Gastroesophageal sphincter (tissue), 4 donors: ENCODE data around the gene F11. TPM values are rescaled to one million over a fixed set of nuclear protein-coding genes. Genes with fewer than 3 reads are reported as not detected.

Experiments used
- ATAC-seq: fragments of 150-250 bp; one replicate; pipeline ENCODE4 v1.9.1; 2016; ENCODE audit warnings: mild to moderate bottlenecking, moderate library complexity
- H3K27ac ChIP-seq, 4 donors: fragments of 200-600 bp; sonication (generic) in 3 of 4; 1 replicate in 3 of 4; 2 replicates in 1 of 4; pipeline ENCODE4 v1.5.1; 2016 to 2019
- H3K27me3 ChIP-seq: fragments of 200-600 bp; sonication (generic); one replicate; pipeline ENCODE4 v1.5.1; 2019
- H3K36me3 ChIP-seq, 2 donors: fragments of 200-600 bp; sonication (generic); one replicate each; pipeline ENCODE4 v1.5.1; 2019; ENCODE audit warnings: control low read depth in 1 of 2
- H3K4me1 ChIP-seq, 3 donors: fragments of 200-600 bp; sonication (generic); 1 replicate in 2 of 3; 2 replicates in 1 of 3; pipeline ENCODE4 v1.5.1; 2016 to 2019; ENCODE audit warnings: control low read depth in 2 of 3
- H3K4me3 ChIP-seq, 2 donors: fragments of 200-600 bp; sonication (generic); one replicate each; pipeline ENCODE4 v1.5.1; 2019; ENCODE audit warnings: mild to moderate bottlenecking in 1 of 2, moderate library complexity in 1 of 2
- H3K9me3 ChIP-seq, 3 donors: fragments of 200-600 bp; sonication (generic); one replicate each; pipeline ENCODE4 v1.5.1; 2017 to 2019; ENCODE audit warnings: control low read depth in 2 of 3
- CTCF ChIP-seq, 4 experiments: fragments of 200-600 bp in 2 of 4; fragments of 450-650 bp in 2 of 4; sonication (generic) in 1 of 4; IDR thresholded peaks; one replicate each; pipeline ENCODE4 v1.5.1; 2017 to 2019; ENCODE audit warnings: antibody characterized with exemption in 4 of 4, mild to moderate bottlenecking in 2 of 4, moderate library complexity in 2 of 4
- EP300 ChIP-seq: sonication (generic); formaldehyde crosslinking; IDR thresholded peaks from one replicate; pipeline ENCODE4 v1.6.1; 2017; ENCODE audit warnings: antibody characterized with exemption, mild to moderate bottlenecking
- POLR2A ChIP-seq, 2 donors: fragments of 450-650 bp; IDR thresholded peaks; one replicate each; pipeline ENCODE4 v1.6.1; 2017; ENCODE audit warnings: antibody characterized with exemption in 2 of 2, mild to moderate bottlenecking in 2 of 2, moderate library complexity in 1 of 2
- POLR2AphosphoS5 ChIP-seq: sonication (generic); formaldehyde crosslinking; IDR thresholded peaks from one replicate; pipeline ENCODE4 v1.6.1; 2017; ENCODE audit warnings: antibody characterized with exemption
- WGBS, 2 donors: methylation state at CpG; one replicate each; pipeline ENCODE4 v1.1.5; 2018; ENCODE audit warnings: low coverage in 1 of 2; 5-methylcytosine and 5-hydroxymethylcytosine counted together
- total RNA-seq, 4 donors: library from RNA; depleted of rRNA; stranded (reverse); fragments of >200 nt; gene quantifications; one replicate each; pipeline ENCODE4 v1.1.0, GENCODE V29; 2016

F11 gene
- not detected for total RNA-seq

DNA sequence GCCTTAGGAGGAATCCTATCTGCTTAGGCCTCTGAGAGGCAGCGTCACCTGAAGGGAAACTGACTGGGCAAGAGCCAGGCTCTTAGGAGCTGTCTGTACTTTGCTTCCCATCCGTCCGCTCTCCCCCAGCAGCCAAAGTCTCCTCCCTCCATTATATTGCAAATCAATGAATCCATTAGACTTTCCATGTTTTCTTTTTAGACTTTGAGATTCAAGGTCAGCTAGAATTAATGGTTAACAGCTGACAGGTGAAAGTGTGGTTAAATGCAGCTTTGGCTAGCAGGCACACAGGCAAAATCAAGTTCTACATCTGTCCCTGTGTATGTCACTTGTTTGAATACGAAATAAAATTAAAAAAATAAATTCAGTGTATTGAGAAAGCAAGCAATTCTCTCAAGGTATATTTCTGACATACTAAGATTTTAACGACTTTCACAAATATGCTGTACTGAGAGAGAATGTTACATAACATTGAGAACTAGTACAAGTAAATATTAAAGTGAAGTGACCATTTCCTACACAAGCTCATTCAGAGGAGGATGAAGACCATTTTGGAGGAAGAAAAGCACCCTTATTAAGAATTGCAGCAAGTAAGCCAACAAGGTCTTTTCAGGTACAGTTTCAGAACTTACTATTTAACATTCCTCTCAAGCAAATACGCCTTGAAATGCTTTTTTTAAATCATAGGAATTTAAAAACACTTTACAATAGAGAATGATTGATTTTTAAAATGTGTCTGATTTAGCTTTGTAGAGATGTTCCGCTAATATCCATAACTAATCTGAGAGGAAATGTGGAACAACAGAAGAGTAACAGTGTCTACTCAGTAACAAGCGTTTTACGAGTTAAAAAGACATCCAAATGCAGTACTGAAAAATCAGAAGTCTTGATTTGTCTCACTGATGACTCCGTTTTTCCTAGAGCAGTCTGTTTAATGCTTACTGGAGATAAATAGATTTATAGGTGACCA, at the start of gene F11:
Gene F11 (plus strand): TSS at position 507 of the 970 bp plus-strand sequence. CDS start 948 bp downstream, outside the sequence.
- no peak for ATAC-seq
- Histone ChIP-seq H3K27ac (no peak within 1 kb of the TSS), H3K9me3 (no peaks in the 10 kb centered on the region), H3K36me3 (no peaks in the 10 kb centered on the region), H3K4me1 (no peaks in the 10 kb centered on the region), H3K4me3 (no peak within 1 kb of the TSS), H3K27me3 (peaks cover 17% of the 10 kb centered on the region)
- 68 to 70% methylated on average over 10 of the region's 10 CpGs for WGBS, 2 donors
- TF ChIP-seq POLR2A (IDR thresholded peaks at IDR 0.05), result no peak
- TF ChIP-seq EP300, result no peak
- no peak for TF ChIP-seq POLR2AphosphoS5
- no peak for TF ChIP-seq CTCF (IDR thresholded peaks at IDR 0.05)

DNA sequence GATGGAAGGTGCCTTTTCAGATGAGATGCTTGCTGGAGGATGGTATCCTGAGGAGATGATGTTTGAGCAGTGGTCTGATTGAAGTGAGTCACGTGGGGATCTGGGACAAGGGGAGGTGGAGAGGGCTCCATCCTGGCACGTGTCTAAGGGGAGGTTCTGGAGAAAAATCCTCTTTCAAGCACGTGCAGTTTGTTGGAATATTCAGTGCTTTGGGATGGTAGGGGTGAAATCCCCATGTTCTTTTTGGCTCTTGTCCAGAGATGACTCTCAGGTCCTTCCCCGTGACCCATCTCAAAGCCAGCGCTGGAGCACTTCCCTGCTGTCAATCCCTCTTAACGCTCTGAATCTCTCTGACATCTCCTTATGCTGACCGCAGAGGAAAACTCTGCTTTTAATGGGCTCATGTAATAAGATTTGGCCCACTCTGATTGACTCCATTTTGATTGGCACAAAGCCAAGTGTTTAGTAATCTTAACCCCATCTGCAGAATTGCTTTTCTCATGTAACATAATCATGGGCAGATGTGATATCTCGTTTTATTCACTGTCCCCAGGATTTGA, 49.4 kb upstream of the F11 start:
- no peak overlapping the region for H3K27ac ChIP-seq
- no peaks in the 10 kb centered on the region for H3K9me3 ChIP-seq
- no peak for ATAC-seq
- WGBS, 2 donors, result 55 to 62% methylated on average over 4 to 8 of the region's 8 CpGs
- no peak overlapping the region for H3K4me3 ChIP-seq
- no peaks in the 10 kb centered on the region for H3K4me1 ChIP-seq
- H3K27me3 ChIP-seq, result no peaks in the 10 kb centered on the region
- H3K36me3 ChIP-seq, result peaks cover 0 to 13% of the 10 kb centered on the region in 2 donors
- TF ChIP-seq EP300 (no peak), POLR2A (IDR thresholded peaks at IDR 0.05) (no peak), CTCF (IDR thresholded peaks at IDR 0.05) (no peak)

DNA sequence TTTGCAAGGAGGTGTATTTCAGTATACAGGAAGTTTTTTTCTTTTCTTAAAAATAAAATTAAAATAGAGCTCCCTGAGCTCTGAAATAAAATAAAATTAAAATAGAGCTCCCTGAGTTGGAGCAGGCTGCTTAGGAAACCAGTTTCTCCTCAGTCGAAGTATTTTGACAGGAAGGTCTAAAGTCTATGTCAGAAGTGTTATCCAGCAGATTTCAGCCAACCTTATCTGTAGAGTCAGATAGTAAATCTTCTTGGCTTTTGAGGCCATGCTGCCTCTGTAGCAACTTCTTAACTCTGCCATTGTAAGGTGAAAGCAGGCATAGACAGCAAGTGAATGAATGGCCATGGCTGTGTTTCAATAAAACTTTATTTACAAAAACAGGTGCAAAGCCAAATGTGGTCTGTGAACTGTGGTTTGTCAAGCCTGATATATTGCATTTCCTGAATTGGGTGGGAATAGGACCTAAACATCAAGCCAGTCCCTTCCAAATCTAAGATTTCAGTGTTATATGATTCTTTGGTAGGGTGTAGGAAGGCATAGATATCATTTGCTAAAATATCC, 48.2 kb upstream of the F11 start:
- no peak for ATAC-seq
- 50 to 63% methylated on average over 1 of the region's 1 CpG for WGBS, 2 donors
- no peak overlapping the region for H3K4me3 ChIP-seq
- no peak overlapping the region for H3K27ac ChIP-seq
- H3K4me1 ChIP-seq, result no peaks in the 10 kb centered on the region
- TF ChIP-seq CTCF (IDR thresholded peaks at IDR 0.05) (no peak), EP300 (no peak), POLR2AphosphoS5 (no peak)
- peaks cover 0 to under 1% of the 10 kb centered on the region in 2 donors for H3K36me3 ChIP-seq
- no peaks in the 10 kb centered on the region for H3K27me3 ChIP-seq
- no peaks in the 10 kb centered on the region for H3K9me3 ChIP-seq

DNA sequence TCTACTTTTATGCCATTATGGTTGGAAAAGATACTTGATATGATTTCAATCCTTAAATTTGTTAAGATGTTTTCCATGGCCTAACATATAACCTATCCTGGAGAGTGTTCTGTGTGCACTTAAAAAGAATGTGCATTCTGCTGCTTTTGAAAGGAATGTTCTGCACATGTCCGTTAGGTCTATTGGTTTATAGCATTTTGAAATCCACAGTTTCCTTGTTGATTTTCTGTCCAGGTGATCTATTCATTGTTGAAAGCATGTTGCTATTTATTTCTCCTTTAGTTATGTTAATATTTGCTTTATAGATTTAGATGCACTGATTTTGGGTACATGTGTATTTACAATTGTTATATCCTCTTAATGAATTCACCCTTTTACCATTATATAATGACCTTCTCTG, 44.4 kb upstream of the F11 start:
- Histone ChIP-seq H3K4me1 (no peaks in the 10 kb centered on the region), H3K27ac (no peak overlapping the region), H3K4me3 (no peak overlapping the region), H3K36me3 (peaks cover 0 to 3% of the 10 kb centered on the region in 2 donors), H3K27me3 (no peaks in the 10 kb centered on the region), H3K9me3 (no peaks in the 10 kb centered on the region)
- WGBS, 2 donors, result 89 to 100% methylated on average over 1 of the region's 1 CpG
- no peak for ATAC-seq
- TF ChIP-seq EP300, result no peak
- no peak for TF ChIP-seq POLR2A (IDR thresholded peaks at IDR 0.05)
- TF ChIP-seq CTCF (IDR thresholded peaks at IDR 0.05), result no peak
- TF ChIP-seq POLR2AphosphoS5, result no peak
